ENCODE results near the gene VPS37B.
"Not testable (repeated sequence)": the region's sequence is repeated elsewhere in the genome, so short reads cannot be mapped to it uniquely, and the experiment has no call there.

The VPS37B gene

GRCh38 chr12:122882908-122883558, 12.9 kb downstream of the VPS37B start:
- DNase-seq (ENCODE audit: low read depth, low spot score): no peak

GRCh38 chr12:122880668-122881067, 15.3 kb downstream of the VPS37B start:
- no peak for DNase-seq (ENCODE audit: low read depth, low spot score)

- DNase-seq (ENCODE audit: low read depth, low spot score): no peak
These were observed 15.7 kb downstream of the VPS37B start for GRCh38 chr12:122880155-122880667.

GRCh38 chr12:122878780-122879612, 16.9 kb downstream of the VPS37B start:
- DNase-seq (ENCODE audit: low read depth, low spot score): no peak

GRCh38 chr12:122876731-122877130, 19.2 kb downstream of the VPS37B start:
- no peak for DNase-seq (ENCODE audit: low read depth, low spot score)

- DNase-seq (ENCODE audit: low read depth, low spot score): not testable (repeated sequence)
These were observed 19.6 kb downstream of the VPS37B start for GRCh38 chr12:122876281-122876680.

- DNase-seq (ENCODE audit: low read depth, low spot score): no peak
These were observed 20.2 kb downstream of the VPS37B start for GRCh38 chr12:122875590-122876220.

- peak; percentile 67 for DNase-seq (ENCODE audit: low read depth, low spot score)
These were observed 21.8 kb downstream of the VPS37B start for GRCh38 chr12:122874081-122874480.

- no peak for DNase-seq (ENCODE audit: low read depth, low spot score)
These were observed 22.4 kb downstream of the VPS37B start for GRCh38 chr12:122873540-122873939.

- no peak for DNase-seq (ENCODE audit: low read depth, low spot score)
These were observed 23.0 kb downstream of the VPS37B start for GRCh38 chr12:122872815-122873361.

- peak; percentile 98 for DNase-seq (ENCODE audit: low read depth, low spot score)
These were observed 23.8 kb downstream of the VPS37B start for GRCh38 chr12:122871851-122872780.

- peak; percentile 68 for DNase-seq (ENCODE audit: low read depth, low spot score)
These were observed 24.9 kb downstream of the VPS37B start for GRCh38 chr12:122870867-122871664.

- no peak for DNase-seq (ENCODE audit: low read depth, low spot score)
These were observed 25.6 kb downstream of the VPS37B start for GRCh38 chr12:122870163-122870842.

- no peak for DNase-seq (ENCODE audit: low read depth, low spot score)
These were observed 26.5 kb downstream of the VPS37B start for GRCh38 chr12:122869207-122869973.

- no peak for DNase-seq (ENCODE audit: low read depth, low spot score)
These were observed 27.3 kb downstream of the VPS37B start for GRCh38 chr12:122868471-122869177.

GRCh38 chr12:122867691-122868461, 28.0 kb downstream of the VPS37B start:
- peak; percentile 74 for DNase-seq (ENCODE audit: low read depth, low spot score)

- no peak for DNase-seq (ENCODE audit: low read depth, low spot score)
These were observed 28.8 kb downstream of the VPS37B start for GRCh38 chr12:122866950-122867607.

All from ELF-1 (cell line).